ENCODE results near the gene HEATR5B. TPM values are rescaled to one million over a fixed set of nuclear protein-coding genes. Genes with fewer than 3 reads are reported as not detected.

Gene HEATR5B
- total and polyA plus RNA-seq, 9 of the 15 experiments (the other 6 are each of a cell fraction or from before 2014, with no cell fraction given), result 4.2 to 21.7 (median 12.2) TPM

DNA sequence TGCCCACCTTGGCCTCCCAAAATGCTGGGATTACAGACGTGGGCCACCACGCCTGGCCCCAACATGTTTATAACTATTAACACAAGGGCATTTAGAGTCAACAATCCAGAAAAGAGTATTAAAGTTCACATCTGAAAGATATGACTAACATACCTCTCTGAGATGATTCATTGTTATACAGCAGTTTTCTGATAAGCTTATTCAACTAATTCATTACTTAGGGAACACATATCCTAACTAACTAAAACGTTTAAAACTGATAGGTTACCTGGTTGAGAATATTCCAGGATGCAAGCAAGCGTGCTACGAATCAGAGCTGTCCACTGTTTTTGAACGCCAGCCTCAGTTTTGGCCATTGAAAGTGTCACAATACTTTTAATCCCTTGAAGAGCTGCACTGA is 83.9 kb downstream of the HEATR5B start:
- Histone ChIP-seq H3K4me2 (ENCODE audit: insufficient read depth, low read length) (no peak overlapping the region), H2AFZ (ENCODE audit: low read depth, low read length) (no peak overlapping the region), H3K27ac (ENCODE audit: extremely low read depth, low read depth, low read length) (no peak overlapping the region), H3K4me1 (replicated peaks in 1 of 2; ENCODE audit: control insufficient read depth in 2 of 2, insufficient read depth in 2 of 2, low read length in 2 of 2) (peaks cover 0 to 1% of the 10 kb centered on the region in 2 experiments; a peak in 1 of 5 replicates), H3K9me3 (replicated peaks; ENCODE audit: control insufficient read depth, insufficient read depth, low read depth, low read length) (no peaks in the 10 kb centered on the region), H3K4me3 (no peak overlapping the region), H3K9ac (ENCODE audit: insufficient read depth in 1 of 2, low read depth in 2 of 2, low read length in 2 of 2) (no peak overlapping the region), H3K9me1 (ENCODE audit: control insufficient read depth, insufficient read depth, low read length) (no peaks in the 10 kb centered on the region), H4K20me1 (replicated peaks; ENCODE audit: control insufficient read depth, insufficient read depth, low read length) (no peaks in the 10 kb centered on the region), H3K27me3 (ENCODE audit: control insufficient read depth in 2 of 2, insufficient read depth in 2 of 2, low read length in 2 of 2) (no peaks in the 10 kb centered on the region), H3K36me3 (ENCODE audit: control insufficient read depth, insufficient read depth, low read length) (peaks cover 40% of the 10 kb centered on the region; the same call in 2 of the 3 replicates), H3K79me2 (ENCODE audit: control insufficient read depth, insufficient read depth, low read length) (no peaks in the 10 kb centered on the region)
- no peak for DNase-seq (ENCODE audit: extremely low read depth in 1 of 4, low spot score in 3 of 4)
- CTCF ChIA-PET (ENCODE audit: low intra/inter-chr PET ratio), result no interaction called here
- ATAC-seq, result no peak
- WGBS (ENCODE audit: insufficient coverage, low coverage, missing lambda C conversion rate), result 74% methylated on average over 6 of the region's 6 CpGs
- POLR2A ChIA-PET, result interaction anchor here (0.6 kb wide), 1 partner anchor 13 kb away, joined by 3 read pairs; no protein-coding TSS in a partner anchor
- peak; percentile 29 for FAIRE-seq
- intact Hi-C loops (cut with micrococcal nuclease), result no loop called here
- in situ Hi-C loops (cut with MboI), result loop anchor here (5.0 kb wide), 1 partner anchor 218 kb away; no protein-coding TSS in a partner anchor
- no TSS peak for BruUV-seq (replicated peaks)
- no peak for TF ChIP-seq HNRNPK (IDR thresholded peaks at IDR 0.05; ENCODE audit: low read depth, low read length, poor library complexity, severe bottlenecking)
- TF ChIP-seq FOSL1 (tag; conservative IDR thresholded peaks at IDR 0.05), result no peak
- TF ChIP-seq, protein P1, sequence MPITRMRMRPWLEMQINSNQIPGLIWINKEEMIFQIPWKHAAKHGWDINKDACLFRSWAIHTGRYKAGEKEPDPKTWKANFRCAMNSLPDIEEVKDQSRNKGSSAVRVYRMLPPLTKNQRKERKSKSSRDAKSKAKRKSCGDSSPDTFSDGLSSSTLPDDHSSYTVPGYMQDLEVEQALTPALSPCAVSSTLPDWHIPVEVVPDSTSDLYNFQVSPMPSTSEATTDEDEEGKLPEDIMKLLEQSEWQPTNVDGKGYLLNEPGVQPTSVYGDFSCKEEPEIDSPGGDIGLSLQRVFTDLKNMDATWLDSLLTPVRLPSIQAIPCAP (CRISPR knock-in tag; IDR thresholded peaks at IDR 0.05; ENCODE audit: borderline replicate concordance), result no peak
- TF ChIP-seq, protein P2, sequence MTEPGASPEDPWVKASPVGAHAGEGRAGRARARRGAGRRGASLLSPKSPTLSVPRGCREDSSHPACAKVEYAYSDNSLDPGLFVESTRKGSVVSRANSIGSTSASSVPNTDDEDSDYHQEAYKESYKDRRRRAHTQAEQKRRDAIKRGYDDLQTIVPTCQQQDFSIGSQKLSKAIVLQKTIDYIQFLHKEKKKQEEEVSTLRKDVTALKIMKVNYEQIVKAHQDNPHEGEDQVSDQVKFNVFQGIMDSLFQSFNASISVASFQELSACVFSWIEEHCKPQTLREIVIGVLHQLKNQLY (CRISPR knock-in tag; conservative IDR thresholded peaks at IDR 0.05), result no peak
- no peak for TF ChIP-seq ATF7 (IDR thresholded peaks at IDR 0.05)
- no peak for TF ChIP-seq ESRRB (CRISPR knock-in tag; IDR thresholded peaks at IDR 0.05; ENCODE audit: borderline replicate concordance)
- TF ChIP-seq, protein P3, sequence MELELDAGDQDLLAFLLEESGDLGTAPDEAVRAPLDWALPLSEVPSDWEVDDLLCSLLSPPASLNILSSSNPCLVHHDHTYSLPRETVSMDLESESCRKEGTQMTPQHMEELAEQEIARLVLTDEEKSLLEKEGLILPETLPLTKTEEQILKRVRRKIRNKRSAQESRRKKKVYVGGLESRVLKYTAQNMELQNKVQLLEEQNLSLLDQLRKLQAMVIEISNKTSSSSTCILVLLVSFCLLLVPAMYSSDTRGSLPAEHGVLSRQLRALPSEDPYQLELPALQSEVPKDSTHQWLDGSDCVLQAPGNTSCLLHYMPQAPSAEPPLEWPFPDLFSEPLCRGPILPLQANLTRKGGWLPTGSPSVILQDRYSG (tag; conservative IDR thresholded peaks at IDR 0.05; ENCODE audit: low read depth), result no peak
- TF ChIP-seq, protein P4, sequence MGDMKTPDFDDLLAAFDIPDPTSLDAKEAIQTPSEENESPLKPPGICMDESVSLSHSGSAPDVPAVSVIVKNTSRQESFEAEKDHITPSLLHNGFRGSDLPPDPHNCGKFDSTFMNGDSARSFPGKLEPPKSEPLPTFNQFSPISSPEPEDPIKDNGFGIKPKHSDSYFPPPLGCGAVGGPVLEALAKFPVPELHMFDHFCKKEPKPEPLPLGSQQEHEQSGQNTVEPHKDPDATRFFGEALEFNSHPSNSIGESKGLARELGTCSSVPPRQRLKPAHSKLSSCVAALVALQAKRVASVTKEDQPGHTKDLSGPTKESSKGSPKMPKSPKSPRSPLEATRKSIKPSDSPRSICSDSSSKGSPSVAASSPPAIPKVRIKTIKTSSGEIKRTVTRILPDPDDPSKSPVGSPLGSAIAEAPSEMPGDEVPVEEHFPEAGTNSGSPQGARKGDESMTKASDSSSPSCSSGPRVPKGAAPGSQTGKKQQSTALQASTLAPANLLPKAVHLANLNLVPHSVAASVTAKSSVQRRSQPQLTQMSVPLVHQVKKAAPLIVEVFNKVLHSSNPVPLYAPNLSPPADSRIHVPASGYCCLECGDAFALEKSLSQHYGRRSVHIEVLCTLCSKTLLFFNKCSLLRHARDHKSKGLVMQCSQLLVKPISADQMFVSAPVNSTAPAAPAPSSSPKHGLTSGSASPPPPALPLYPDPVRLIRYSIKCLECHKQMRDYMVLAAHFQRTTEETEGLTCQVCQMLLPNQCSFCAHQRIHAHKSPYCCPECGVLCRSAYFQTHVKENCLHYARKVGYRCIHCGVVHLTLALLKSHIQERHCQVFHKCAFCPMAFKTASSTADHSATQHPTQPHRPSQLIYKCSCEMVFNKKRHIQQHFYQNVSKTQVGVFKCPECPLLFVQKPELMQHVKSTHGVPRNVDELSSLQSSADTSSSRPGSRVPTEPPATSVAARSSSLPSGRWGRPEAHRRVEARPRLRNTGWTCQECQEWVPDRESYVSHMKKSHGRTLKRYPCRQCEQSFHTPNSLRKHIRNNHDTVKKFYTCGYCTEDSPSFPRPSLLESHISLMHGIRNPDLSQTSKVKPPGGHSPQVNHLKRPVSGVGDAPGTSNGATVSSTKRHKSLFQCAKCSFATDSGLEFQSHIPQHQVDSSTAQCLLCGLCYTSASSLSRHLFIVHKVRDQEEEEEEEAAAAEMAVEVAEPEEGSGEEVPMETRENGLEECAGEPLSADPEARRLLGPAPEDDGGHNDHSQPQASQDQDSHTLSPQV (IDR thresholded peaks at IDR 0.05), result no peak
